HG03571 (cell line): ENCODE measurements around the gene GRIK2.

Experiments used
- ATAC-seq: cut with Tn5 transposase; IDR thresholded peaks from one replicate; pipeline ENCODE4 v1.9.1; 2021; ENCODE audit not compliant: unreplicated experiment

Gene GRIK2

GRCh38 chr6:101706576-101706975 is 313.1 kb downstream of the GRIK2 start:
- ATAC-seq, result no peak

GRCh38 chr6:101711518-101711917 is 318.0 kb downstream of the GRIK2 start:
- ATAC-seq, result no peak

GRCh38 chr6:101716387-101716786 is 322.9 kb downstream of the GRIK2 start:
- ATAC-seq, result no peak

GRCh38 chr6:101716810-101717209 is 323.3 kb downstream of the GRIK2 start:
- ATAC-seq, result no peak

GRCh38 chr6:101719521-101719920 is 326.0 kb downstream of the GRIK2 start:
- no peak for ATAC-seq

GRCh38 chr6:101722471-101722870 is 329.0 kb downstream of the GRIK2 start:
- no peak for ATAC-seq

- ATAC-seq, result no peak
Observed at GRCh38 chr6:101722991-101723579, 329.6 kb downstream of the GRIK2 start.

- ATAC-seq, result no peak
Observed at GRCh38 chr6:101728388-101728787, 334.9 kb downstream of the GRIK2 start.

GRCh38 chr6:101728956-101729355 is 335.4 kb downstream of the GRIK2 start:
- ATAC-seq, result no peak

- no peak for ATAC-seq
Observed at GRCh38 chr6:101730954-101731353, 337.4 kb downstream of the GRIK2 start.

- ATAC-seq, result no peak
Observed at GRCh38 chr6:101733899-101734298, 340.4 kb downstream of the GRIK2 start.

- no peak for ATAC-seq
Observed at GRCh38 chr6:101738481-101738880, 345.0 kb downstream of the GRIK2 start.

- no peak for ATAC-seq
Observed at GRCh38 chr6:101740631-101741030, 347.1 kb downstream of the GRIK2 start.

- no peak for ATAC-seq
Observed at GRCh38 chr6:101741474-101742171, 348.1 kb downstream of the GRIK2 start.

- ATAC-seq, result no peak
Observed at GRCh38 chr6:101747160-101747559, 353.7 kb downstream of the GRIK2 start.

- no peak for ATAC-seq
Observed at GRCh38 chr6:101747716-101748115, 354.2 kb downstream of the GRIK2 start.

- ATAC-seq, result no peak
Observed at GRCh38 chr6:101755931-101756330, 362.4 kb downstream of the GRIK2 start.

- no peak for ATAC-seq
Observed at GRCh38 chr6:101758368-101758767, 364.9 kb downstream of the GRIK2 start.

- ATAC-seq, result no peak
Observed at GRCh38 chr6:101760843-101761621, 367.5 kb downstream of the GRIK2 start.

- no peak for ATAC-seq
Observed at GRCh38 chr6:101762851-101763250, 369.3 kb downstream of the GRIK2 start.

- no peak for ATAC-seq
Observed at GRCh38 chr6:101765281-101765680, 371.8 kb downstream of the GRIK2 start.

- ATAC-seq, result no peak
Observed at GRCh38 chr6:101770116-101770515, 376.6 kb downstream of the GRIK2 start.
